Activated T-cell treated with anti-CD3 and anti-CD28 coated beads for 24 hours (primary cell): ENCODE data around the gene TRAPPC10.

Experiments used
- DNase-seq: peaks from one replicate; pipeline ENCODE4 v3.0.0-alpha.2; 2020; ENCODE audit warnings: low read depth

TRAPPC10 gene

GRCh38 chr21:44003307-44003966 lies 8.7 kb upstream of the TRAPPC10 start:
- no peak for DNase-seq

GRCh38 chr21:44005071-44005470 lies 7.0 kb upstream of the TRAPPC10 start:
- no peak for DNase-seq

DNA sequence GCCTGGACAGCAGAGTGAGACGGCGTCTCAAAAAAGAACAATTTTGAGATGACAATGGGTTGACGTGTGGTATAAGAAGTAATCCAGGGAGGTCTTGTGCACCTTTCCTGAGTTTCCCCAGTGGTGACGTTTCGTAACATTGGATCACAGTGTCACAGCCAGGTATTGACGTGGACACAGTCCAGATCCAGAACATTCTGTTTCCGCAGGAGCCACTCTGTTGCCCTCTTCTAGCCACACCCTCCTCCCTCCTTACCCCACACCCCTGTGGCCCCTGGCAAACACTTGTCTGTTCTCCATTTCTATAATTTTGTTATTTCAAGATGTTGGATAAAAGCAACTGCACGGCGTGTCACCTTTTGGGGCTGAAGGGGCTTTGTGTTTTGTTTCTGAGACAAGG lies 6.5 kb upstream of the TRAPPC10 start:
- no peak for DNase-seq

DNA sequence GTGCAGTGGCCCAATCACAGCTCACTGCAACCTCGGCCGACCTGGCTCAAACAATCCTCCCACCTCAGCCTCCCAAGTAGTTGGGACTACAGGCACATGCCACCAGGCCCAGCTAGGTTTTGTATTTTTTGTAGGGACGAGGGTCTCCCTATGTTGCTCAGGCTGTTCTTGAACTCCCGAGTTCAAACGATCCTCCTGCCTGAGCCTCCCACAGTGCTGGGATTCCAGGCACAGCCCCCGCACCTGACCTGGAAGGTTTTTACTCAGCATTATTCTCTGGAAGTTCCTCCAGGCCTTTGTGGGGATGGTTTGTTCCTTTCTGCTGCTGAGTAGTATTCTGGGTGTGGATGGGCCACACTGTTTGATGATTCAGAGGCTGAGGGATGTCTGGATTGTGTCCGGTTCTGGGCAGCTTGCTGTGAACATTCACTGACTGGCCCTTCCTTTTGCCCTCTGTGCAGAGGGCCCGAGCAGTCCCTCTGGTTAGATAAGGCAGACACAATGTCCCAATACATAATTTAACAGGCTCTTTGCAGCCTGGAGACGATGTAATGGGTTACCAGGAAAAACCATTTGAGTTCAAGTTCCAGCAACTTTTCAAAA lies 6.0 kb upstream of the TRAPPC10 start:
- DNase-seq: no peak

DNA sequence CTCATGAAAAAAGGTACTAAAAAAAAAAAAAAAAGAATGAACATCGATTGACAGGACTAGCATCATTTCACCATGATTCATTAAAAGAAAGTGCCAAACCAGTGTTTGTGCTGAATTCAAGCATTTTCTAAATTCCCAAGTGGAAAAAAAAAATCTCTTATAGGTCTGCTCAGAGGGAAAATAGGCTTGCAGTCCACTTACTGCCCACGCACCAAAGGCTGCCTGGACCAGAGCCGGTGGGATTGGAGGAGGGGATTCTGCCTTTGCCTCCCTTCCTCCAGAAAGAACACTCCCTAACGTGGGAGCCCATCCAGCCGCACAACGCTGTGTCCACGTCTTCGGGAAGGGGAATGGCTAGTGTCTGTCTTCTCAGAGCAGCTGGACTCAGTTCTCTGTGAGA lies 5.5 kb upstream of the TRAPPC10 start:
- no peak for DNase-seq

GRCh38 chr21:44010429-44010828 lies 1.7 kb upstream of the TRAPPC10 start:
- no peak for DNase-seq

GRCh38 chr21:44011123-44011522 lies 986 bp upstream of the TRAPPC10 start:
- no peak for DNase-seq

DNA sequence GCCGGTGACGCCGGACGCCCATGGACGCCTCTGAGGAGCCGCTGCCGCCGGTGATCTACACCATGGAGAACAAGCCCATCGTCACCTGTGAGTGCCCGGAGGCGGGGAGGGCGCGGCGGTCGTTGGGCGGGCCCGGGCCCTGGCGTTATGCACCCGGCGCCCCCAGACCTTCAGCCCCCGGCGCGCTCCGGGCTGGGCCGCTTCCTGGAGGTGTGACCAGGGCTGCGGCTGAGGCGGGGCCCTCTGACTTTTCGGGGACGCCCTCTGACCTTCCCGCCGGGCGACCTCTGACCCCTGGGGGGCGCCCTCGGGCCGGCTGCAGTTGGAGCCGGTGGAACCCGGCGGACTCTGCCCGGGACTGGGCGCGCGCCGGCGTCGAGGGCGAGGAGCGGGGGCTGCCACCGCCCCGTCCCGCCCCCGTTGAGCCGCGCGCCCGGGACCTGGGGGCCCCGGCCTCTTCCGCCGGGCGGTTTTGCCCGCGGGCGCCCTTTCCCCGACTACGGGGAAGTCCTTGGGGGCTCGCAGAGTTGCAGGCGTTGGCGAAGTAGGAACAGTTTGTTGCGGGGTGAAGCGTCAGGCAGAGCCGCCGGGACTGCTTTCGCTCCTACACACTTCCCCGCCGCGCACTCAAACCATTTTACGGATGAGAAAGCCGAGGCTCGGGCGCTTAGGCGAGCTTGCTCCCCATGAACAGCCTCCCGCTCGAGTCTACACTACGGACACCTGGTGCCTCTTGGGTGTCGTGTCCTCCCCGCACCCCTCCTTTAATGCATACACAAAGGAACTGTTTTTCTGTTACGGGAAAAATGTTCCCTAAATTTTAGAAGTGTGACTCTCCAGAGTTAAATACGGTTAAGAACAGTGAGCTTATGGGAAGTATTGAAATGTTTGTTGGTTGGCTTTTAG lies 618 bp downstream of the TRAPPC10 start:
- peak; percentile 75 for DNase-seq

DNA sequence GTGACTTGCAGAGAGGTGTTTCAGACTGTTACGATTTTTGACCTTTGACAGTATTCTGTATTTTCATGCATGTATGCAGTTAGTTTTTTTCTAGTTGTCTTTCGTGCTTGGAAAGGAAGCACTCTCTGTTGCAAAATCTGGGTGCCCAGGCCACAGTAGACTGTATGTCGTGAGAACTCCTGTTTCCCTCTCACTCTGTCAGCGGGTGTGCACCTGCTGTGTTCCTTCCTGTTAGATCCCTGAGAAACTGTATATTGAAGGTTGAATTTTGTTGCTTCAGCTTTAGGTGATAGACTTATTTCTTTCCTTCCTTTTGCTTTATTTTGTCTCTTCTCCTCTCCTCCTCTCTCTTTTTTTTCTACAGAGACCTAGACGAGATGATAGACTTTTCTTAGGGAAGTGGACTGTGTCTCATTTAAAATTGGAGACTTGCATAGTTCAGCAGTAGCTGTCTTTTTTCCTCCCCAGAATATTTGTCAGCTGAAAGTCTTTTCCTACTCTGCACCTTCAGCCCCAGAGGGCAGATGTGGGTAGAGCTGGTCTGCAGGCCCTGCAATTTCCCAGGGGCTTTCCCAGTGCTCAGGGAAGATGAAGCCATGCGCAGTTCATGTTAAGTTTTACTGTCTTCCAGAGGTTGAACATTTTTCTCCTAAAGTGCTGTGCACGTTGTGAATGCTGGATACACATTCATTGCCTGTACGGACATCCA lies 1.4 kb downstream of the TRAPPC10 start:
- DNase-seq: peak; percentile 41

DNA sequence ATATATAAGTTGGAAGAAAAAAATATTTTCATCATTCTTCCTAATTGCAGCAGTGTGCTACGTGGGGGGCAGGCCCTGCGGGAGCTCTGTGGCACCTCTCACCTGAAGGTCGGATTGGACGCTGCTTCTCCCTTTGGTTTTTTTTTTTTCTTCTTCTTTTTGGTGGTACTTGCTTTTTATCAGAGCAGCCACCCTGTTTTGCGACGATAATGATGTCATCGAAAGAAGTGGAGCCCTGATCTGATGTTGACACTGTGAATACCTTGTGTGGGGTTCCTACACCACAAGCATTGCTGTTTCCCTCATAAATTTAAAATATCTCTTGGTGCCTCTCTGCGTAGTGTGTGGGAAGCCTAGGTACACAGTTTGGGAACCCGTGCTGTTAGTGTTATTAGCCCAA lies 5.5 kb downstream of the TRAPPC10 start:
- DNase-seq: no peak

GRCh38 chr21:44018127-44018526 lies 6.0 kb downstream of the TRAPPC10 start:
- no peak for DNase-seq

DNA sequence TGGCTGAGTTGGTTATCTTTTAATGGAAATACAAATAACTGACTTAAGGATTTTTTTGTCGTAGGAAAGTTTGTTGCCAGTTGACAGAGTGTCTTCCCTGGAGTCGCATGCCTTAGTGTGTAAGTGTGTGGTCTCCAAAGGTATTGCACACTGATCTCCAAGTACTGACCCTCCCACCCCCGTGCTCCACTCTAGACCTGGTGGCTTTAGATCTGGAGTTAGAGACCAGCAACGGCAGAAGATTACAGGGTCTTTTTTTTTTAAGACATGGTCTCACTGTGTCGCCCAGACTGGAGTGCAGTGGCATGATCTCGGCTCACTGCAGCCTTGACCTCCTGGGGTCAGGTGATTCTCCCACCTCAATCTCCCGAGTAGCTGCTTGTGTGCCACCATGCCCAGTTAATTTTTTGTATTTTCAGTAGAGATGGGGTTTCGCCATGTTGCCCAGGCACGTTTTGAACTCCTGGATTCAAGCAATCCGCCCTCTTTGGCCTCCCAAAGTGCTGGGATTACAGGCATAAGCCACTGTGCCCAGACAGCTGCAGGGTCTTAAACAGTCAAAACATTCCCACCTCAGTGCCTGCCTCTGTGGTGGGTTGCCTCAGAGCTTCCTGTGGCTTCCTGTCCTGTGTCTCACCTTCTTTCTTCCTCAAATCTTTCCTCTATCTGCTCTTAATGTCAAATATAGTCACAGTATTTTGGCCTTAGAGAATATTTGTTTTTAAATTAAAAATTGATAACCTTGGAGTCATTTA lies 6.9 kb downstream of the TRAPPC10 start:
- no peak for DNase-seq

GRCh38 chr21:44019568-44019958 lies 7.5 kb downstream of the TRAPPC10 start:
- no peak for DNase-seq

- no peak for DNase-seq
Observed at GRCh38 chr21:44020551-44020950, 8.4 kb downstream of the TRAPPC10 start.

DNA sequence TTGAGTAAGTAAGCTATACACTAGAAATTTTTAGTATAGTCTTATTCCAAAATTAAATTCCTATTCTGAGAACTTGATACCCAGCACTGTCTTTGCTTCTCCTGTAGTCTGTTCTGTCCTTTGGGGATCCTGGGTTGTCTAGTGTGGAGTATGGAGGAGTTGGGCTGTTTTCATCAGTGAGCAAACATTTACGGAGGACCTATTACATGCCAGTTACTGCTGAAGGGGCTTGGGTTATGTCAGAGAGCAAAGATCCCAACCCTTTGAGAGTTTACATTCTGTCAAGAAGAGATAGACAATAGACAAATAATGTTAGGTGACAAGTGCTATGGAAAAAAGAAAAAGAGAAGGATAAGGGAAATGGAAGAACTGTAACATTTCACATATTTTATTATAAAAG lies 9.0 kb downstream of the TRAPPC10 start:
- no peak for DNase-seq

DNA sequence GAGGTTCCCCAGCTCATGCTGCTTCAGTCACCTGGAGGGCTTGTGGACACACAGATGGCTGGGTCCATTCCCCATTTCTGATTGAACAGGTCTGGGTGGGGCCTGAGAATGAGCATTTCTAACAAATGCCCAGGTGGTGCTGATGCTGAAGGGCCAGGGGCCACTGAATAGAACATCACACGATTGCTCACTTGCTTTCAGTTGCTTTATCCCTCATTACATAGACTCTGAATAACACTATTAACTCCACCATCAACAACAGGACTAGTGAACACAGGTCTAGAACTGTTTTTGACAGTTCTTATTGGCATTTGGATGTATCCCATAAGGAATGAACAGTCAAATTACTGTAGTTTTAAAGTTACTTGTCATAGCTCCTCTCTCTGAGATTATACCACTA lies 12.1 kb downstream of the TRAPPC10 start:
- DNase-seq: no peak

- no peak for DNase-seq
Observed at GRCh38 chr21:44024887-44025353, 12.8 kb downstream of the TRAPPC10 start.

- DNase-seq: no peak
Observed at GRCh38 chr21:44027607-44028286, 15.6 kb downstream of the TRAPPC10 start.

GRCh38 chr21:44028287-44028659 lies 16.2 kb downstream of the TRAPPC10 start:
- no peak for DNase-seq

DNA sequence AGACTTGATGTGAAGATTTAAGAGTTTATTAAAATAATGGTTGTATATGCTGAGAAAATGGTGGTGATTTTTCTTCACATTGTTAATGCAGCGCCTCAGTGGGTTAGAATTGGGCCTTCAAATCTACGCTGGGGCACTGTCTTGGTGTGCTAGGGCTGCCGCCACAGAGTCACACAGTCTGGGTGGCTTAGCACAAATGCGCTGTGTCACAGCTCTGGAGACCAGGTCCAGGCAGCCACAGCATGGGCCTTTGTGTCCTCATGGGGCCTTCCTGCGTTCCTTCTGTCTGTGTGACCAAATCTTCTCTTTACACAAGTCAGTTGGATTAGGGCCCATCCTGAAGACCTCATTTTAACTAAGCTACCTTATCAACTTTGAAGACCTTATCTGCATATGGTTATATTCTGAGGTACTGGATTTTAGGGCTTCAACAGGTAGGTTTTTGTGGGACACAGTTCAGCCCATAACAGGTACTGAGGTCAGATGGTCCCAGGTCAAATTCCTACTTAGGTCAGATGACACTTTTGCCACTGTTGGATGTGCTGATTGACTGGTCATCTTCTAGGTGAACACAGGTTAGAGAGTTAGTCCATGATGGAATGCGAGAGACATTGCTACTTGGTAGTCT lies 17.5 kb downstream of the TRAPPC10 start:
- DNase-seq: no peak

GRCh38 chr21:44035244-44035643 lies 23.1 kb downstream of the TRAPPC10 start:
- no peak for DNase-seq
